GM23338 (cell line): ENCODE measurements around the gene LDHB. TPM values are rescaled to one million over a fixed set of nuclear protein-coding genes. Genes with fewer than 3 reads are reported as not detected.

Source experiments
- ATAC-seq: fragments of 200-7000 bp; cut with Tn5 transposase; 3 replicates; pipeline ENCODE4 v1.9.1; 2020
- DNase-seq: peaks from one replicate; pipeline ENCODE4 v3.0.0-alpha.2; 2015; ENCODE audit warnings: low spot score
- H2AFZ ChIP-seq: fragments of 200-600 bp; sonication (generic); 2 replicates; pipeline ENCODE4 v1.8.0; 2016; ENCODE audit warnings: antibody characterized with exemption, mild to moderate bottlenecking, moderate library complexity
- H3F3A ChIP-seq: fragments of 200-600 bp; sonication (generic); replicated peaks from 2 replicates; pipeline ENCODE4 v1.8.0; 2017; ENCODE audit warnings: antibody characterized with exemption, mixed run types, low read depth
- H3K27ac ChIP-seq: fragments of 200-600 bp; sonication (generic); 2 replicates; pipeline ENCODE4 v1.6.1; 2016; ENCODE audit warnings: low read depth
- H3K27me3 ChIP-seq: fragments of 200-600 bp; sonication (generic); 2 replicates; pipeline ENCODE4 v1.8.0; 2016; ENCODE audit warnings: mild to moderate bottlenecking, mixed run types, moderate library complexity; ENCODE audit not compliant: insufficient read depth
- H3K36me3 ChIP-seq: fragments of 200-600 bp; sonication (generic); 2 replicates; pipeline ENCODE4 v1.8.0; 2016; ENCODE audit warnings: mild to moderate bottlenecking; ENCODE audit not compliant: insufficient read depth
- H3K4me1 ChIP-seq: fragments of 200-600 bp; sonication (generic); 2 replicates; pipeline ENCODE4 v1.8.0; 2016; ENCODE audit warnings: mild to moderate bottlenecking, moderate library complexity; ENCODE audit not compliant: insufficient read depth
- H3K4me2 ChIP-seq: fragments of 200-600 bp; sonication (generic); 2 replicates; pipeline ENCODE4 v1.7.1; 2017; ENCODE audit warnings: mixed run types
- H3K4me3 ChIP-seq: fragments of 200-600 bp; sonication (generic); 2 replicates; pipeline ENCODE4 v1.6.1; 2016; ENCODE audit warnings: mixed run types
- H3K79me2 ChIP-seq: fragments of 200-600 bp; sonication (generic); replicated peaks from 2 replicates; pipeline ENCODE4 v1.8.0; 2017; ENCODE audit warnings: mild to moderate bottlenecking; ENCODE audit not compliant: insufficient read depth
- H3K9me2 ChIP-seq: fragments of 200-600 bp; sonication (generic); 2 replicates; pipeline ENCODE4 v1.8.0; 2017; ENCODE audit not compliant: insufficient read depth
- H4K20me1 ChIP-seq: fragments of 200-600 bp; sonication (generic); replicated peaks from 2 replicates; pipeline ENCODE4 v1.8.0; 2017; ENCODE audit warnings: mild to moderate bottlenecking; ENCODE audit not compliant: insufficient read depth
- H3K27ac Mint-ChIP-seq: 2 replicates; pipeline ENCODE4 v1.8.0; 2020; ENCODE audit warnings: inconsistent platforms, mild to moderate bottlenecking, moderate library complexity, mixed read lengths
- H3K27me3 Mint-ChIP-seq: 3 replicates; pipeline ENCODE4 v1.8.0; 2022; ENCODE audit warnings: low read depth, mild to moderate bottlenecking, moderate library complexity, mixed read lengths, inconsistent platforms; ENCODE audit not compliant: insufficient read depth, poor library complexity
- H3K36me3 Mint-ChIP-seq: 3 replicates; pipeline ENCODE4 v1.8.0; 2021; ENCODE audit warnings: low read depth, mild to moderate bottlenecking, inconsistent platforms, moderate library complexity, mixed read lengths
- H3K4me1 Mint-ChIP-seq: 3 replicates; pipeline ENCODE4 v1.8.0; 2020; ENCODE audit warnings: mild to moderate bottlenecking, inconsistent platforms, mixed read lengths
- H3K4me3 Mint-ChIP-seq: 3 replicates; pipeline ENCODE4 v1.8.0; 2021; ENCODE audit warnings: moderate library complexity, mild to moderate bottlenecking, inconsistent platforms, mixed read lengths
- H3K9me3 Mint-ChIP-seq: 3 replicates; pipeline ENCODE4 v1.8.0; 2020; ENCODE audit warnings: moderate library complexity, mild to moderate bottlenecking, inconsistent platforms, mixed read lengths
- CREB1 ChIP-seq: fragments of 250-450 bp; sonication (Bioruptor Pico); IDR thresholded peaks from 2 replicates; pipeline ENCODE4 v1.5.0; 2020; ENCODE audit warnings: low read depth, mild to moderate bottlenecking, moderate library complexity
- ETS1 ChIP-seq: IDR thresholded peaks from 2 replicates; pipeline ENCODE4 v1.6.1; 2016; ENCODE audit warnings: antibody characterized with exemption
- EZH2 ChIP-seq: fragments of 200-600 bp; sonication (generic); IDR thresholded peaks from one replicate; pipeline ENCODE4 v1.8.0; 2017; ENCODE audit warnings: antibody characterized with exemption, mild to moderate bottlenecking, low read depth; ENCODE audit not compliant: unreplicated experiment
- EZH2phosphoT487 ChIP-seq: fragments of 200-600 bp; sonication (generic); IDR thresholded peaks from one replicate; pipeline ENCODE4 v1.8.1; 2018; ENCODE audit warnings: antibody characterized with exemption; ENCODE audit not compliant: unreplicated experiment
- JUNB ChIP-seq: IDR thresholded peaks from one replicate; pipeline ENCODE4 v1.6.1; 2016; ENCODE audit warnings: antibody characterized with exemption; ENCODE audit not compliant: unreplicated experiment
- NANOG ChIP-seq: IDR thresholded peaks from 2 replicates; pipeline ENCODE4 v1.6.1; 2016; ENCODE audit warnings: antibody characterized with exemption, borderline replicate concordance
- POLR2AphosphoS5 ChIP-seq: IDR thresholded peaks from 2 replicates; pipeline ENCODE4 v1.6.1; 2016; ENCODE audit warnings: antibody characterized with exemption, low read depth
- REST ChIP-seq: IDR thresholded peaks from one replicate; pipeline ENCODE4 v1.6.1; 2018; ENCODE audit warnings: antibody characterized with exemption; ENCODE audit not compliant: unreplicated experiment
- STAT1 ChIP-seq: IDR thresholded peaks from one replicate; pipeline ENCODE4 v1.6.1; 2016; ENCODE audit warnings: antibody characterized with exemption; ENCODE audit not compliant: unreplicated experiment
- ZNF114 ChIP-seq: fragments of 250-450 bp; sonication (Bioruptor Pico); IDR thresholded peaks from 2 replicates; pipeline ENCODE4 v1.5.0; 2020; ENCODE audit warnings: mild to moderate bottlenecking, moderate library complexity
- ZNF331 ChIP-seq: fragments of 250-450 bp; sonication (Bioruptor Pico); IDR thresholded peaks from 2 replicates; pipeline ENCODE4 v1.5.0; 2020; ENCODE audit warnings: low read depth, mild to moderate bottlenecking, moderate library complexity
- polyA plus RNA-seq: library from polyadenylated mRNA; unstranded; fragments of >200 nt; fragmentation: Nextera tagmentation; extraction: Ambion mirVana; gene quantifications from 2 replicates; pipeline ENCODE4 v1.2.1, GENCODE V29; 2016
- total RNA-seq: library from RNA; depleted of rRNA; stranded (reverse); fragments of >200 nt; shearing (Covaris generic); gene quantifications from 2 replicates; pipeline ENCODE4 v1.2.3, GENCODE V29; 2014
- TF ChIP-seq, protein P1 (sequence below): fragments of 250-450 bp; sonication (Bioruptor Pico); IDR thresholded peaks from 2 replicates; pipeline ENCODE4 v1.5.0; 2020; ENCODE audit warnings: mild to moderate bottlenecking, moderate library complexity
- TF ChIP-seq, protein P2 (sequence below), 2 experiments: fragments of 200-600 bp in 1 of 2; sonication (generic) in 1 of 2; conservative IDR thresholded peaks; 2 replicates each; pipeline versions ENCODE4 v1.5.1 to v1.6.1; 2016 to 2017; ENCODE audit warnings: antibody characterized with exemption in 2 of 2, low read depth in 2 of 2, mild to moderate bottlenecking in 2 of 2, moderate library complexity in 1 of 2

The LDHB gene
- total and polyA plus RNA-seq, 2 experiments from 2014 or later, result 1,537 to 1,990 TPM

DNA sequence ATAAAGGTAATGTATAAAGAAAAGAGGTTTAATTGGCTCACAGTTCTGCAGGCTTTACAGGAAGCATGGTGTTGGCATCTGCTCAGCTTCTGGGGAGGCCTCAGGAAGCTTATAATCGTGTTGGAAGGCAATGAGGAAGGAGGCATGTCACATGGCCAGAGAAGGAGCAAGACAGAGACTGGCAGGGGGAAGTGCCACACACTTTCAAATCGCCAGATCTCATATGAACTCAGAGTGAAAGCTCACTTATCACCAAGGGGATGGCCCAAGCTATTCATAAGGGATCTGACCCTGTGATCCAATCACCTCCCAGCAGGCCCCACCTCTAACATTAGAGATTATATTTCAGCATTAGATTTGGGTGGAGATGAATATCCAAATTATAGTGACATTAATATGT lies 26.3 kb downstream of the LDHB start:
- Histone ChIP-seq H4K20me1 (0 out of 2 replicates have a peak, but pooled peaks cover 9% of the 10 kb centered on the region), H2AFZ (no peak overlapping the region), H3K27ac (no peak overlapping the region), H3K4me3 (no peak overlapping the region), H3K4me2 (no peak overlapping the region), H3K27me3 (no peaks in the 10 kb centered on the region), H3K79me2 (no peaks in the 10 kb centered on the region), H3K9me2 (no peaks in the 10 kb centered on the region), H3K4me1 (no peaks in the 10 kb centered on the region), H3K36me3 (peaks cover 20% of the 10 kb centered on the region), H3F3A (peaks cover 21% of the 10 kb centered on the region)
- H3K36me3 Mint-ChIP-seq, result peaks cover 34% of the 10 kb centered on the region
- peaks cover 2% of the 10 kb centered on the region for H3K27me3 Mint-ChIP-seq
- ATAC-seq (no peak), DNase-seq (no peak)
- TF ChIP-seq REST, result no peak
- TF ChIP-seq ZNF331 (CRISPR knock-in tag), result no peak
- TF ChIP-seq JUNB, result no peak
- no peak for TF ChIP-seq EZH2phosphoT487
- TF ChIP-seq ZNF114 (CRISPR knock-in tag), result no peak
- TF ChIP-seq, protein P1, sequence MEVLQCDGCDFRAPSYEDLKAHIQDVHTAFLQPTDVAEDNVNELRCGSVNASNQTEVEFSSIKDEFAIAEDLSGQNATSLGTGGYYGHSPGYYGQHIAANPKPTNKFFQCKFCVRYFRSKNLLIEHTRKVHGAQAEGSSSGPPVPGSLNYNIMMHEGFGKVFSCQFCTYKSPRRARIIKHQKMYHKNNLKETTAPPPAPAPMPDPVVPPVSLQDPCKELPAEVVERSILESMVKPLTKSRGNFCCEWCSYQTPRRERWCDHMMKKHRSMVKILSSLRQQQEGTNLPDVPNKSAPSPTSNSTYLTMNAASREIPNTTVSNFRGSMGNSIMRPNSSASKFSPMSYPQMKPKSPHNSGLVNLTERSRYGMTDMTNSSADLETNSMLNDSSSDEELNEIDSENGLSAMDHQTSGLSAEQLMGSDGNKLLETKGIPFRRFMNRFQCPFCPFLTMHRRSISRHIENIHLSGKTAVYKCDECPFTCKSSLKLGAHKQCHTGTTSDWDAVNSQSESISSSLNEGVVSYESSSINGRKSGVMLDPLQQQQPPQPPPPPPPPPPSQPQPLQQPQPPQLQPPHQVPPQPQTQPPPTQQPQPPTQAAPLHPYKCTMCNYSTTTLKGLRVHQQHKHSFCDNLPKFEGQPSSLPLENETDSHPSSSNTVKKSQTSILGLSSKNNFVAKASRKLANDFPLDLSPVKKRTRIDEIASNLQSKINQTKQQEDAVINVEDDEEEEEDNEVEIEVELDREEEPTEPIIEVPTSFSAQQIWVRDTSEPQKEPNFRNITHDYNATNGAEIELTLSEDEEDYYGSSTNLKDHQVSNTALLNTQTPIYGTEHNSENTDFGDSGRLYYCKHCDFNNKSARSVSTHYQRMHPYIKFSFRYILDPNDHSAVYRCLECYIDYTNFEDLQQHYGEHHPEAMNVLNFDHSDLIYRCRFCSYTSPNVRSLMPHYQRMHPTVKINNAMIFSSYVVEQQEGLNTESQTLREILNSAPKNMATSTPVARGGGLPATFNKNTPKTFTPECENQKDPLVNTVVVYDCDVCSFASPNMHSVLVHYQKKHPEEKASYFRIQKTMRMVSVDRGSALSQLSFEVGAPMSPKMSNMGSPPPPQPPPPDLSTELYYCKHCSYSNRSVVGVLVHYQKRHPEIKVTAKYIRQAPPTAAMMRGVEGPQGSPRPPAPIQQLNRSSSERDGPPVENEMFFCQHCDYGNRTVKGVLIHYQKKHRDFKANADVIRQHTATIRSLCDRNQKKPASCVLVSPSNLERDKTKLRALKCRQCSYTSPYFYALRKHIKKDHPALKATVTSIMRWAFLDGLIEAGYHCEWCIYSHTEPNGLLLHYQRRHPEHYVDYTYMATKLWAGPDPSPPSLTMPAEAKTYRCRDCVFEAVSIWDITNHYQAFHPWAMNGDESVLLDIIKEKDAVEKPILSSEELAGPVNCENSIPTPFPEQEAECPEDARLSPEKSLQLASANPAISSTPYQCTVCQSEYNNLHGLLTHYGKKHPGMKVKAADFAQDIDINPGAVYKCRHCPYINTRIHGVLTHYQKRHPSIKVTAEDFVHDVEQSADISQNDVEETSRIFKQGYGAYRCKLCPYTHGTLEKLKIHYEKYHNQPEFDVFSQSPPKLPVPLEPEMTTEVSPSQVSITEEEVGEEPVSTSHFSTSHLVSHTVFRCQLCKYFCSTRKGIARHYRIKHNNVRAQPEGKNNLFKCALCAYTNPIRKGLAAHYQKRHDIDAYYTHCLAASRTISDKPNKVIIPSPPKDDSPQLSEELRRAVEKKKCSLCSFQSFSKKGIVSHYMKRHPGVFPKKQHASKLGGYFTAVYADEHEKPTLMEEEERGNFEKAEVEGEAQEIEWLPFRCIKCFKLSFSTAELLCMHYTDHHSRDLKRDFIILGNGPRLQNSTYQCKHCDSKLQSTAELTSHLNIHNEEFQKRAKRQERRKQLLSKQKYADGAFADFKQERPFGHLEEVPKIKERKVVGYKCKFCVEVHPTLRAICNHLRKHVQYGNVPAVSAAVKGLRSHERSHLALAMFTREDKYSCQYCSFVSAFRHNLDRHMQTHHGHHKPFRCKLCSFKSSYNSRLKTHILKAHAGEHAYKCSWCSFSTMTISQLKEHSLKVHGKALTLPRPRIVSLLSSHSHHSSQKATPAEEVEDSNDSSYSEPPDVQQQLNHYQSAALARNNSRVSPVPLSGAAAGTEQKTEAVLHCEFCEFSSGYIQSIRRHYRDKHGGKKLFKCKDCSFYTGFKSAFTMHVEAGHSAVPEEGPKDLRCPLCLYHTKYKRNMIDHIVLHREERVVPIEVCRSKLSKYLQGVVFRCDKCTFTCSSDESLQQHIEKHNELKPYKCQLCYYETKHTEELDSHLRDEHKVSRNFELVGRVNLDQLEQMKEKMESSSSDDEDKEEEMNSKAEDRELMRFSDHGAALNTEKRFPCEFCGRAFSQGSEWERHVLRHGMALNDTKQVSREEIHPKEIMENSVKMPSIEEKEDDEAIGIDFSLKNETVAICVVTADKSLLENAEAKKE, result no peak
- TF ChIP-seq CREB1 (CRISPR knock-in tag), result no peak
- no peak for TF ChIP-seq ETS1
- TF ChIP-seq, protein P2, sequence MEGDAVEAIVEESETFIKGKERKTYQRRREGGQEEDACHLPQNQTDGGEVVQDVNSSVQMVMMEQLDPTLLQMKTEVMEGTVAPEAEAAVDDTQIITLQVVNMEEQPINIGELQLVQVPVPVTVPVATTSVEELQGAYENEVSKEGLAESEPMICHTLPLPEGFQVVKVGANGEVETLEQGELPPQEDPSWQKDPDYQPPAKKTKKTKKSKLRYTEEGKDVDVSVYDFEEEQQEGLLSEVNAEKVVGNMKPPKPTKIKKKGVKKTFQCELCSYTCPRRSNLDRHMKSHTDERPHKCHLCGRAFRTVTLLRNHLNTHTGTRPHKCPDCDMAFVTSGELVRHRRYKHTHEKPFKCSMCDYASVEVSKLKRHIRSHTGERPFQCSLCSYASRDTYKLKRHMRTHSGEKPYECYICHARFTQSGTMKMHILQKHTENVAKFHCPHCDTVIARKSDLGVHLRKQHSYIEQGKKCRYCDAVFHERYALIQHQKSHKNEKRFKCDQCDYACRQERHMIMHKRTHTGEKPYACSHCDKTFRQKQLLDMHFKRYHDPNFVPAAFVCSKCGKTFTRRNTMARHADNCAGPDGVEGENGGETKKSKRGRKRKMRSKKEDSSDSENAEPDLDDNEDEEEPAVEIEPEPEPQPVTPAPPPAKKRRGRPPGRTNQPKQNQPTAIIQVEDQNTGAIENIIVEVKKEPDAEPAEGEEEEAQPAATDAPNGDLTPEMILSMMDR (conservative IDR thresholded peaks at IDR 0.05; ENCODE audit: low read depth in 2 of 2), result no peak
- TF ChIP-seq STAT1, result no peak
- TF ChIP-seq NANOG, result no peak
- TF ChIP-seq EZH2, result no peak
- no peak for TF ChIP-seq POLR2AphosphoS5
- no peak overlapping the region for H3K27ac Mint-ChIP-seq
- no peaks in the 10 kb centered on the region for H3K4me1 Mint-ChIP-seq
- H3K4me3 Mint-ChIP-seq, result no peak overlapping the region
- H3K9me3 Mint-ChIP-seq, result peaks cover 5% of the 10 kb centered on the region; the same call in 2 of the 3 replicates
